ENCODE data around the gene TMEM52B.
A peak's percentile ranks its signal among the peaks of the same experiment; 100 is the strongest.

DNA sequence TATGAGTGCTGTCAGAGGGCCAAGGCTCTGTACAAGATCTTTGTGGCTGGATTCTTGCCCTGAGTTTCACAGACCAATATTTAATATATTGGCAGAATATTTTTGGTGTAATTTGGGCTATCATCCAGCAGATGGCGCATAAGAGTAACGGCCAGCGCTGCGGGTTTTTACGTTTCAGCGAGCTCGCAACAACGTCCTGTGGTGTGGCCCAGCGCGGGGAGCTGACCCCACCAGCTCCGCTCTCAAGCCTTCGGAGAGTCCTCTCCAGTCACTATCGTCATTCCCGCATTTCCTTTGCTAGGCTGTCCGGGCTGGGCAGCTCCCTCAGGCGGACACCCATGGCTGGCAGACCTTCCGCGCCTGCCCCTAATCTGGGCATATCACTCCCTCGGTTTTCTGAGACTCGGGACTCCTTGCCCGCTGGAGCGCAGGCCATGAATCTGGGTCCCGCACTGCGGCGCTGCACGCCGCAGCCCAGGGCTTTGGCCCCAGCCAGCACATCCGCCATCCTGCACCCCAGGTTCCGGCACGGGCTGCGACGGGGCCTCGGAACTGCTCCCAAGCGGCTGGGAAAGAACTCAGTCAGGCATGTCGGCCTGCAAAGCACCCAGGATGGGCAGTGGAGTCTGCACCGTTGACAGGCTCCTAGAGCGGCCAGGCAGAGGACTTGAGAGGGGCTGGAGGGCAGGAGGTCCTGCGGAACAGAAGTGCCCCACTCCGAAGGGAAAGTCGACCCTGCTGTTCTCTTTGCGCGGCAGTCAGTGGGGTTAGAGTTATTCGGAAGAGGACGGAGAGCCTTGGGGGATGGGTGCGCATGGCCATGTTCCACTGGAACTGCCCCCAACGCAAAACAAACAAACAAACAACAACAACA, 25.3 kb upstream of the TMEM52B start:
- TF ChIP-seq, protein P1, sequence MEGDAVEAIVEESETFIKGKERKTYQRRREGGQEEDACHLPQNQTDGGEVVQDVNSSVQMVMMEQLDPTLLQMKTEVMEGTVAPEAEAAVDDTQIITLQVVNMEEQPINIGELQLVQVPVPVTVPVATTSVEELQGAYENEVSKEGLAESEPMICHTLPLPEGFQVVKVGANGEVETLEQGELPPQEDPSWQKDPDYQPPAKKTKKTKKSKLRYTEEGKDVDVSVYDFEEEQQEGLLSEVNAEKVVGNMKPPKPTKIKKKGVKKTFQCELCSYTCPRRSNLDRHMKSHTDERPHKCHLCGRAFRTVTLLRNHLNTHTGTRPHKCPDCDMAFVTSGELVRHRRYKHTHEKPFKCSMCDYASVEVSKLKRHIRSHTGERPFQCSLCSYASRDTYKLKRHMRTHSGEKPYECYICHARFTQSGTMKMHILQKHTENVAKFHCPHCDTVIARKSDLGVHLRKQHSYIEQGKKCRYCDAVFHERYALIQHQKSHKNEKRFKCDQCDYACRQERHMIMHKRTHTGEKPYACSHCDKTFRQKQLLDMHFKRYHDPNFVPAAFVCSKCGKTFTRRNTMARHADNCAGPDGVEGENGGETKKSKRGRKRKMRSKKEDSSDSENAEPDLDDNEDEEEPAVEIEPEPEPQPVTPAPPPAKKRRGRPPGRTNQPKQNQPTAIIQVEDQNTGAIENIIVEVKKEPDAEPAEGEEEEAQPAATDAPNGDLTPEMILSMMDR (IDR thresholded peaks at IDR 0.05): peak; percentile 70 to 87 (median 80)
- TF ChIP-seq POLR2A (IDR thresholded peaks at IDR 0.05): peak in 1 of 3 donors; percentile 60
